ENCODE measurements around the gene PDGFA.

Gene PDGFA

GRCh38 chr7:474605-475424 lies 44.8 kb downstream of the PDGFA start:
- no peaks in the 10 kb centered on the region for H3K9me3 Mint-ChIP-seq
- ATAC-seq (no peak), DNase-seq (ENCODE audit: low spot score in 2 of 2) (no peak)
- H3K4me1 Mint-ChIP-seq: no peaks in the 10 kb centered on the region
- H3K36me3 Mint-ChIP-seq: no peaks in the 10 kb centered on the region
- no peak overlapping the region for H3K27ac Mint-ChIP-seq
- H3K4me3 Mint-ChIP-seq: no peak overlapping the region

- no peak for DNase-seq (ENCODE audit: low spot score in 2 of 2)
- no peak for ATAC-seq
- no peak overlapping the region for H3K4me3 Mint-ChIP-seq
- H3K4me1 Mint-ChIP-seq: peaks cover 2% of the 10 kb centered on the region
- no peaks in the 10 kb centered on the region for H3K9me3 Mint-ChIP-seq
- H3K27ac Mint-ChIP-seq: no peak overlapping the region
- H3K36me3 Mint-ChIP-seq: no peaks in the 10 kb centered on the region
Observed at GRCh38 chr7:473870-474604, 45.6 kb downstream of the PDGFA start.

DNA sequence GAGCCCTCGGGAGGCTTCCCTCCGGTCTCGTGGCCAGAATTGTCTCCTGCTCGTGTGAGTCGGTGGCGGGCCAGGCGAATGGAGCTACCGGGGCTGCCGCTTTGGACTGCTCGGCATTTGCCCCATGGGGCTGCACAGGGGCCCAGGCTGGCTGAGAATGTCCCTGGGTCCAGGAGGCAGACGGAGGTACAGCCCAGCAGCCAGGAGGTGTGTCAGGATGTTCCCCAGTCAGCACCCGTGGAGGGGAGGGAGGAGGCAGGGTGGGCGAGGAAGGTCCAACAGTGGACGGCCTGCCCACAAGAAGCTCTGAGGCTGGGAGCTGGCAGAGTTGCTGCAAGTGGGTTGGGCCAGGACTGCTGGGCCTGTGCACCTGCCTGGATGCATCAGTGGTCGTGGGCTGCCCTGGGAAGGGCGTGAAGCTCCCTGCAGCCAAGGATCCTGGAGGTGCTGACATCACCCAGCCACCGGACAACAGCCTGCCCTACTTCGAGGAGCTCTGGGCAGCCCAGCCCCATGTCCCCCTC lies 46.4 kb downstream of the PDGFA start:
- Mint-ChIP-seq H3K4me3 (no peak overlapping the region), H3K4me1 (peaks cover 10% of the 10 kb centered on the region), H3K9me3 (peaks cover 4% of the 10 kb centered on the region), H3K27ac (no peak overlapping the region), H3K36me3 (no peaks in the 10 kb centered on the region)
- DNase-seq (ENCODE audit: low spot score in 2 of 2) (no peak), ATAC-seq (no peak)

DNA sequence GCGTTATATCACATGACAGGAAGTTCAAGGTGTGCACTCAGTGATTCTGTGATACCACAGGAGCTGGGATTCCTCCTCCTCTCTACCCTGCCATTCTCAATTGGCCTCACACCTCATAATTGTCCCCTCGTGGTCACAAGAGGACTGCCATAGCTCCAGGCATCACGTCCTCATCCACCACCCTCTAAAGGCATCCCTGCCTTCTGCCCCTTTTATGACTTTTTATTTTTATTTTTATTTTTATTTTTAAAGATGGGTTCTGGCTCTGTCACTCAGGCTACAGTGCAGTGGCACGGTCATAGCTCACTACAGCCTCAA lies 47.0 kb downstream of the PDGFA start:
- ATAC-seq (no peak), DNase-seq (ENCODE audit: low spot score in 2 of 2) (no peak)
- Mint-ChIP-seq H3K4me3 (no peak overlapping the region), H3K9me3 (peaks cover 10% of the 10 kb centered on the region), H3K36me3 (no peaks in the 10 kb centered on the region), H3K4me1 (peaks cover 16% of the 10 kb centered on the region), H3K27ac (no peak overlapping the region)

DNA sequence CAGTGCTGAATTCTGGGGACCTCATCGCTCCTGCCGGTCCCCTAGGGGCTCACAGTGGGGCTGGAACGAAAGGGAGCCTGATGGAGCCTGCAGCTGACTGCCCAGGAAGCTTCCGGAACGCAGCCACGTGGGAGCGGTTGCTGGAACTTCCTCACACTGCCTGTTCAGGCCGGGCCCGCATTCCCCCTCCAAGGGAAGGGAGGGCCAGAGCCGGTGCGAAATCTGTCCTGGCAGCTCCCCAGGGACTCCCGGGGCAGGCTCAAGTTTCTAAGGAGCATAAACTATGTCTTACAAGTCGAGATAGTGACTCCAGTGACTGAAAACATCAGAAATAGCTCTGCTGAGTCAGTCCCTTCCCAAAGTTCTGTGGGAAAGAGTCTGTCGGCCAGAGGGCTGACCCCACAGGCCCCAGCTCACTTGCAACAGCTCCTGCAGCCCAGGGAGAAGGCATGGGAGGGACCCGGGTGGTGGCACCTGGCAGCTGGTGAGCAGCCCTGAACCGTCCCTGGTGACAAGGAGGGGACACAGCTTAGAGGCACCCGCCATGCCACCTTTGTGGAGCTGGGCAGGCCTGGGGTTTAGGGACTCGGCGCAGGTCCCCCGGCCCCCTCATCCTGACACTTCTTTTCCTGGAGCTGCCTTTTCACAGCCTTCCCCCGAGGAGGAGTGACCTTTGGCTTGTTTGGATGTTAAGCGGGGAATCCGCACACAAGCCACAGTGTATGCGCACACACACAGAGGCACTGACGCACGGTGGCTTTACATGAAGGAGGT lies 47.6 kb downstream of the PDGFA start:
- ATAC-seq (no peak), DNase-seq (ENCODE audit: low spot score in 2 of 2) (no peak)
- H3K4me1 Mint-ChIP-seq: peaks cover 22% of the 10 kb centered on the region

DNA sequence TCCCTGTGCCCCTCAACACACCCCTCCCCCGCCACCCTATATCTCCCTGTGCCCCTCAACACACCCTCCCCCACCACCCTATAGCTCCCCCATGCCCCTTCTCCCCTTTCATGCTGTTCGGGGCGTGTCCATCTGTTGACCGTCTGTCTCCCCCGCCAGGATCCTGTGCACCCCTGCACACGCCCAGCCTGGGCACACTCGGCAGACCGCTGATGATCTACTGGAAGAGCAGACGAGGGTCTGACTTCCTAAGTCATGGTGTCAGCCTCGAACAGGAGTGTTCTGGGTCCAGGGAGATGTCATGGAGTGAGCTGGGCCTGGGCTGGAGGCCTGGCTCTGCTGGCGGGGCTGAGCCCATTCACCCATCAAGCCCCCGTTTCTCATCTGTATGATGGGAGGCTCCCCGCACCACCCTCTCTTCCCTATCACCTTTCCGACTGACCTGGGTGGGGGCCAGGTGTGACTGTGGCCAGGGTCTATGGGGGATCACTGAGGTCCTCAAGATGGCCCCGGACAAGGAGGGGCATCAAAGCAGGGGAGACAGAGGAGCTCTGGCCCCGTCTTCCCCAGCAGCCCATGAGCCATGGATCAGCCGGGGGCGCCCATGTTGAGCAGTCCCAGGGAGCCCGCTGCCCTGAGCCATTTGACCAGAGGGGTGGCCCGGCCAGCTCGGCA lies 48.3 kb downstream of the PDGFA start:
- Mint-ChIP-seq H3K9me3 (peaks cover 16% of the 10 kb centered on the region), H3K36me3 (peaks cover 6% of the 10 kb centered on the region), H3K4me3 (no peak overlapping the region), H3K4me1 (peaks cover 22% of the 10 kb centered on the region), H3K27ac (no peak overlapping the region)
- ATAC-seq (no peak), DNase-seq (ENCODE audit: low spot score in 2 of 2) (no peak)

More for the DNA sequence above, 47.6 kb downstream of the PDGFA start:
- Mint-ChIP-seq H3K36me3 (peaks cover 5% of the 10 kb centered on the region), H3K9me3 (peaks cover 16% of the 10 kb centered on the region), H3K4me3 (no peak overlapping the region), H3K27ac (no peak overlapping the region)

GRCh38 chr7:469563-469961 lies 50.1 kb downstream of the PDGFA start:
- ATAC-seq (no peak), DNase-seq (ENCODE audit: low spot score in 2 of 2) (no peak)
- Mint-ChIP-seq H3K27ac (no peak overlapping the region), H3K9me3 (peaks cover 16% of the 10 kb centered on the region), H3K4me3 (no peak overlapping the region), H3K4me1 (peaks cover 22% of the 10 kb centered on the region), H3K36me3 (peaks cover 6% of the 10 kb centered on the region)

GRCh38 chr7:468681-469562 lies 50.7 kb downstream of the PDGFA start:
- DNase-seq (ENCODE audit: low spot score in 2 of 2): no peak
- Mint-ChIP-seq H3K4me1 (peaks cover 22% of the 10 kb centered on the region), H3K4me3 (no peak overlapping the region), H3K27ac (peak overlapping the region; percentile 85), H3K36me3 (peaks cover 6% of the 10 kb centered on the region), H3K9me3 (peaks cover 16% of the 10 kb centered on the region)
- peak; percentile 80 for ATAC-seq

DNA sequence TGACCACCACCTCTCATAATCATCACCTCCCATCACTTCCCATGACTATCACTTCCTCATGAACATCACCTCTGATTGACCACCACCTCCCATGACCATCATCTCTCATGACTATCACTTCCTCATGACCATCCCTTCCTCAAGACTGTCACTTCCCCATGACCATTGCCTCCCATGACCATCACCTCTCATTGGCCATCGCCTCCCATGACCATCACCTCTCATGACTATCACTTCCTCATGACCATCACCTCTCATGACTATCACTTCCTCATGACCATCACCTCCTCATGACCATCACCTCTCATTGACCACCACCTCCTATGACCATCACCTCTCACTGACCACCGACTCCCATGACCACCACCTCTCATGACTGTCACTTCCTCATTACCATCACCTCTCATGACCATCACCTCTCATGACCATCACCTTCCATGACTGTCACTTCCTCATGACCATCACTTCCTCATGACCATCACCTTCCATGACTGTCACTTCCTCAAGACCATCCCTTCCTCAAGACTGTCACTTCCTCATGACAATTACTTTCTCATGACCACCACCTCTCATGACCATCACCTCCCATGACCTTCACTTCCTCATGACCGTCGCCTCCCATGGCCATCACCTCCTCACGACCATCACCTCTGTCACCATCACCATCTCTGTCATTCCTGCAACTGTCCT lies 51.6 kb downstream of the PDGFA start:
- Mint-ChIP-seq H3K36me3 (peaks cover 6% of the 10 kb centered on the region), H3K9me3 (peaks cover 16% of the 10 kb centered on the region), H3K27ac (peak overlapping the region; percentile 85), H3K4me1 (peaks cover 22% of the 10 kb centered on the region), H3K4me3 (no peak overlapping the region)
- ATAC-seq (no peak), DNase-seq (ENCODE audit: low spot score in 2 of 2) (no peak)

DNA sequence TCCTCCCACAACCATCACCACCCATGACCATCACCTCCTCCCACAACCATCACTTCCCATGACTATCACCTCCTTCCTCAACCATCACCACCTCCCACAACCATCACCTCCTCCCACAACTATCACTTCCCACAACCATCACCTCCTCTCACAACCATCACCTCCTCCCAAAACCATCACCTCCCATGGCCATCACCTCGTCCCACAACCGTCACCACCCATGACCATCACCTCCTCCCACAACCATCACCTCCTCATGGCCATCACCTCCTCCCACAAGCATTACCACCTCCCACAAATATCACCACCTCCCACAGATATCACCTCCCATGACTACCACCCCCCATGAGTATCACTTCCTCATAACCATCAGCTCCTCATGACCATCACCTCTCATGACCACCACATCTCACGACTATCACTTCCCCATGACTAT lies 52.2 kb downstream of the PDGFA start:
- DNase-seq (ENCODE audit: low spot score in 2 of 2) (no peak), ATAC-seq (peak; percentile 35)
- H3K4me3 Mint-ChIP-seq: no peak overlapping the region
- peaks cover 16% of the 10 kb centered on the region for H3K9me3 Mint-ChIP-seq
- H3K4me1 Mint-ChIP-seq: peaks cover 22% of the 10 kb centered on the region
- peaks cover 6% of the 10 kb centered on the region for H3K36me3 Mint-ChIP-seq
- peak overlapping the region; percentile 85 for H3K27ac Mint-ChIP-seq

DNA sequence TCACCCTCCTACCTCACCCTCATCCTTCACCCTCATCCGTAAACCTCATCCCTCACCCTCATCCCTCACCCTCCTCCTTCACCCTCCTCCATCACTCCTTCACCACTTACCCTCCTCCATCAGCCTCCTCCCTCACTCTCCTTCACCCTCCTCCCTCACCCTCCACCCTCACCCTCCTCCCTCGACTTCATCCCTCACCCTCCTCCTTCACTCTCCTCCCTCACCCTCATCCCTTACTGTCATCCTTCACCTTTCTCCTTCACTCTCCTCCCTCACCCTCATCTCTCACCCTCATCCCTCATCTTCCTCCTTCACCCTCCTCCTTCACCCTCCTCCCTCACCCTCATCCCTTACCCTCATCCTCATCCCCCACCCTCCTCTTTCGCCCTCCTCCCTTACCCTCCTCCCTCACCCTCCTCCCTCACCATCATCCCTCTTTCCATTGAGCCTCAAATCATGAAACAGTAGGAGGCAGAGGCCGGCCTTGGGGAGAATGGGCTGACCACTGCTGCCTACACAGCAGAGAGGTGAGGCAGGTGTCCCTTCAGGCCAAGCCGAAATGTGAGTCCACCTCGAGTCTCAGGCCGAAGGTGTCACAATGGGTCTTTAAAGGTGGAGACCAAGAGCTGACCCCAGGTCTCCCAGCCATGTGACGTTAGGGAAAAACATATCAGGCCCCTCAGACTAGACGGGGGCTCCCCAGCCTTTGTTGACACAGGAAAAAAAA lies 53.0 kb downstream of the PDGFA start:
- Mint-ChIP-seq H3K4me1 (peaks cover 22% of the 10 kb centered on the region), H3K4me3 (no peak overlapping the region), H3K36me3 (peaks cover 6% of the 10 kb centered on the region), H3K9me3 (peaks cover 16% of the 10 kb centered on the region), H3K27ac (peak overlapping the region; percentile 85)
- ATAC-seq (no peak), DNase-seq (ENCODE audit: low spot score in 2 of 2) (no peak)

GRCh38 chr7:465710-466400 lies 53.8 kb downstream of the PDGFA start:
- Mint-ChIP-seq H3K4me3 (no peak overlapping the region), H3K4me1 (peaks cover 22% of the 10 kb centered on the region), H3K36me3 (peaks cover 6% of the 10 kb centered on the region), H3K9me3 (peaks cover 16% of the 10 kb centered on the region), H3K27ac (no peak overlapping the region)
- DNase-seq (ENCODE audit: low spot score in 2 of 2) (no peak), ATAC-seq (no peak)
